AG09309 (cell line): ENCODE results near the gene G3BP1.

Experiments
- DNase-seq: peaks from one replicate; pipeline ENCODE4 v3.0.0-alpha.2; 2010; ENCODE audit warnings: low read depth
- H3K4me3 ChIP-seq: 2 replicates; pipeline ENCODE4 v1.5.1; 2011; ENCODE audit warnings: mild to moderate bottlenecking, low read depth, low read length, moderate library complexity; ENCODE audit not compliant: control insufficient read depth
- CTCF ChIP-seq: IDR thresholded peaks from 2 replicates; pipeline ENCODE4 v1.5.1; 2011; ENCODE audit warnings: mild to moderate bottlenecking, low read depth, low read length, inconsistent platforms; ENCODE audit not compliant: insufficient read depth, control insufficient read depth; ENCODE audit errors: missing control alignments

G3BP1 gene

GRCh38 chr5:151805414-151806223 lies 33.9 kb downstream of the G3BP1 start:
- no peak overlapping the region for H3K4me3 ChIP-seq
- TF ChIP-seq CTCF = no peak
- DNase-seq = peak; percentile 92

- DNase-seq = no peak
- H3K4me3 ChIP-seq = no peak overlapping the region
- no peak for TF ChIP-seq CTCF
Observed at GRCh38 chr5:151808451-151809169, 36.9 kb downstream of the G3BP1 start.

GRCh38 chr5:151810449-151810848 lies 38.7 kb downstream of the G3BP1 start:
- TF ChIP-seq CTCF = no peak
- H3K4me3 ChIP-seq = no peak overlapping the region
- no peak for DNase-seq

DNA sequence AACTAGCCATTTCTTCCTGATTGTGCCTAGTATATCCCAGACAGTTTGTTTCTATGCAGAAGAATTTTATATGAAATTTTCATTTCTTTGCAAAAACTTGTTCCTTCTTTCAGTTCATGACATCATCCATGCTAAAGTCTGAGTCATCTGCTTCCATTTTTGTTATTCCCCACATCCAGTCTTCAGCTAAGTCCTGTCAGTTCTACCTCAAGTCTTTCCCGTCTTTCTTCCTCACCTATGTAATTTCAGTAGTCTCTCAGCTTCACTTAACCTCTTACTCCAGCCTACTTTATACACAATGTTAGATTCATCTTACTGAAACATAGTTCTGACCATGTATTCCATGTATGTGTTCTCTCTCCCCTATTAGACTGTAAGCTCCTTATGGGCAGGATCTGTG lies 39.1 kb downstream of the G3BP1 start:
- TF ChIP-seq CTCF = no peak
- no peak for DNase-seq

DNA sequence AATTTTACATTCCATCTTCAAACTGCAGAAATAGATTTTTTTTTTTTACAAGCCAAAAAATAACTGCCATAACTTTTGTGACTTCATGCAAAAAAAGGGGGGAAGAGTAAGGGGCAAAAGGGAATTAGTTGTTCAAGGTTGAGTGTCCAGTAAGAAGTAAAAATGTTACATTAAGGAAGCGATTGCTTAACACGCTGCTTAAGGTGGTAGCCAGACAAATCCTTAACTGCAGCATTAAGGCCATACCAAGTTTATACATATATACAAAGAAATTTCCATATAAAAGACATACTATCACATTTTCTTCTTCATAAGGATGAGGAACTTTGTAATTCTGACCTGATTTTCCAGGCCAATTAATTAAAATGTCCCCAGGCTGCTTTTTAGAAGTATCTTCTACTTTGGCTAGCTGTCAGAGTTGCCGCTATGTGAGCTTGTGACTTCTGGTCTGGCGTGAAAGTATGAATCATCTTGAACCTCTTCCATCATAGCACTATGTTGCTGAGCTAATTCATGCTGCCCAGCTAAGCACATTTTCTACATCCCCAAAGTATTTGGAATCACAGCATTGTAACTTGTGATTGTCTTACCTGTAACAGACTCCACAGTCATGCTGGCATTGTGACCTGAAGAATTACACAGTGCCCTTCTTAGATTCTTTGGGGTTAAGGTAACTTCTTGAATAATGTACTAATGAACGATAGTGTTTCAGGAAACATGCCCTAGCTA lies 40.0 kb downstream of the G3BP1 start:
- no peak for TF ChIP-seq CTCF
- H3K4me3 ChIP-seq = no peak overlapping the region
- peak; percentile 18 for DNase-seq

More for the DNA sequence above, 39.1 kb downstream of the G3BP1 start:
- no peak overlapping the region for H3K4me3 ChIP-seq

DNA sequence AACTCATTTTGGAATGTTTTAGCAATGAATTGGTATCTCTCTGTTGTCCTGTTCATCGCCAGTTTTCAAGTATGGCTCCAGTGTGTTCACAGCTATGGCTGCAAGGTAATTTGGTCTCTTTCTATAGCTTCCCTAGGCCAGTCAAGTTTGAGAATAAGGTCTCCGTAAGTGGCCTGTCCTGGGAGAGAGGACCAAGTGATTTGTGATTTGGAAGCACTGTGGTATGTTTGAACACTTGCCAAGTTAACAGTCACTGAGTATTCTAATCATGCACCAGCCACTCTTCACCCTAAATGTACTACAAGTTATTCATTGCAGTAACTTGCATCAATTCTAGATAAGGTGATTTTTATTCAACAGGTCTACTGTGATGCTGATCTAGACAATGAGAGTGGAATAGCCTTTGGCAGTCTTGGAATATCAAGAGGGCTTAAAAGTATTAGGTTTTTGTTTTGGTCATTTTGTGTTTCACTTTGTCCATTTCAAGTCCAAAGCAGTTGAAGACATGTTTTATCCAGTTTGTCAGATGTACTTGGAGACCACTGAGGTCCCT lies 41.1 kb downstream of the G3BP1 start:
- TF ChIP-seq CTCF = no peak
- no peak for DNase-seq
- no peak overlapping the region for H3K4me3 ChIP-seq
